PC-9 (cell line): ENCODE data around the gene UVRAG. TPM values are rescaled to one million over a fixed set of nuclear protein-coding genes. Genes with fewer than 3 reads are reported as not detected.
A peak's percentile ranks its signal among the peaks of the same experiment; 100 is the strongest.

Source experiments
- BruUV-seq: library from RNA; stranded (reverse); fragments of 400-500 nt; replicated peaks from 2 replicates; lab custom pipeline; 2021; lab: Mats Ljungman, UMichigan
- CTCF ChIA-PET: fragments of 300-600 bp; sonication (Branson Sonifier 250); formaldehyde crosslinking; loops from one replicate; lab custom pipeline; 2022; ENCODE audit warnings: antibody characterized with exemption; lab: Charles Lee
- POLR2A ChIA-PET: fragments of 300-600 bp; sonication (Branson Sonifier 250); formaldehyde crosslinking; loops from one replicate; lab custom pipeline; 2022; ENCODE audit warnings: antibody characterized with exemption; ENCODE audit not compliant: unreplicated experiment; lab: Charles Lee
- DNase-seq, 2 experiments: peaks; one replicate each; pipeline versions ENCODE4 v3.0.0 to v3.0.0-alpha.2; 2015 to 2022; ENCODE audit warnings: mixed read lengths in 1 of 2
- H2AFZ ChIP-seq: fragments of 200-600 bp; sonication (generic); 2 replicates; pipeline ENCODE4 v1.8.1; 2017; ENCODE audit warnings: antibody characterized with exemption
- H3F3A ChIP-seq: fragments of 200-600 bp; sonication (generic); 2 replicates; pipeline ENCODE4 v1.8.1; 2017; ENCODE audit warnings: antibody characterized with exemption, mild to moderate bottlenecking, low read depth; ENCODE audit not compliant: insufficient read depth
- H3K27ac ChIP-seq: fragments of 200-600 bp; sonication (generic); 2 replicates; pipeline ENCODE4 v1.6.1; 2016; ENCODE audit warnings: mixed run types
- H3K27me3 ChIP-seq: fragments of 200-600 bp; sonication (generic); 2 replicates; pipeline ENCODE4 v1.6.1; 2016; ENCODE audit warnings: low read depth, mixed run types; ENCODE audit not compliant: insufficient read depth
- H3K36me3 ChIP-seq: fragments of 200-600 bp; sonication (generic); 2 replicates; pipeline ENCODE4 v1.6.1; 2016; ENCODE audit warnings: low read depth, mixed run types
- H3K4me1 ChIP-seq: fragments of 200-600 bp; sonication (generic); replicated peaks from 2 replicates; pipeline ENCODE4 v1.6.1; 2016; ENCODE audit warnings: mixed run types; ENCODE audit not compliant: insufficient read depth
- H3K4me2 ChIP-seq: fragments of 200-600 bp; sonication (generic); 2 replicates; pipeline ENCODE4 v1.6.1; 2017; ENCODE audit warnings: mixed run types
- H3K4me3 ChIP-seq: fragments of 200-600 bp; sonication (generic); 2 replicates; pipeline ENCODE4 v1.6.1; 2016; ENCODE audit warnings: mixed run types
- H3K79me2 ChIP-seq: fragments of 200-600 bp; sonication (generic); 2 replicates; pipeline ENCODE4 v1.6.1; 2017; ENCODE audit warnings: low read depth, mixed run types
- H3K9me2 ChIP-seq: fragments of 200-600 bp; sonication (generic); 2 replicates; pipeline ENCODE4 v1.8.1; 2017; ENCODE audit warnings: mild to moderate bottlenecking; ENCODE audit not compliant: insufficient read depth
- H3K9me3 ChIP-seq: fragments of 200-600 bp; sonication (generic); 2 replicates; pipeline ENCODE4 v1.8.1; 2016; ENCODE audit warnings: low read depth; ENCODE audit not compliant: insufficient read depth
- H4K20me1 ChIP-seq: fragments of 200-600 bp; sonication (generic); 2 replicates; pipeline ENCODE4 v1.8.1; 2017; ENCODE audit not compliant: insufficient read depth
- EZH2 ChIP-seq: fragments of 200-600 bp; sonication (generic); IDR thresholded peaks from 2 replicates; pipeline ENCODE4 v1.8.0; 2017; ENCODE audit warnings: antibody characterized with exemption, low read depth
- intact Hi-C: fragments of 100-400 bp; cut with micrococcal nuclease; formaldehyde crosslinking; loops from one replicate; pipeline ENCODE4 v1.10.0; 2022; ENCODE audit not compliant: unreplicated experiment
- total RNA-seq: library from RNA; stranded (reverse); gene quantifications from 2 replicates; pipeline ENCODE4 v1.2.3, GENCODE V29; 2021
- TF ChIP-seq, protein P1 (sequence below): fragments of 200-600 bp; sonication (generic); conservative IDR thresholded peaks from 2 replicates; pipeline ENCODE4 v1.6.1; 2017; ENCODE audit warnings: mixed run types, antibody characterized with exemption, mild to moderate bottlenecking, moderate library complexity

The UVRAG gene
- total RNA-seq, 1 experiment from 2014 or later = 20.4 TPM

DNA sequence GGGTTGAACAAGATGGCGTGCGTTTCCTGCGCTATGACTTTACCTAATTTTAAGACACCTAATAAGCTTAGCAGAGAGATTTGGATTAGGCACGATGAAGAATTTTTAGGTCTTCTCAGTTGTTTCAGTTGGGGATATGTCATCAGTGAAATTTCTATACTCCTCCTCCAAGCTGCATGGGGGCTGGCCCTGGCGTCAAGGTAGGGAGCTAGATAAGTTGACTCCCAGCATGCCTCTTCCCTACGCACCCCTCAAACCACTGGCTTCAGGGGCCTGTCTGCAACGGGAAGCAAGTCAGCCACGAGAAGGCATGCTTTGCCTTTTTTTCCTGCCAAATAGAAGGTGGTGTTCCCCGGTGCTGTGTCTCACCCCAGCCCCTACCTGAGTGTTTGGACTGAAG lies 33.2 kb upstream of the UVRAG start:
- H3K4me2 ChIP-seq = no peak overlapping the region
- TF ChIP-seq EZH2 = no peak
- TF ChIP-seq, protein P1, sequence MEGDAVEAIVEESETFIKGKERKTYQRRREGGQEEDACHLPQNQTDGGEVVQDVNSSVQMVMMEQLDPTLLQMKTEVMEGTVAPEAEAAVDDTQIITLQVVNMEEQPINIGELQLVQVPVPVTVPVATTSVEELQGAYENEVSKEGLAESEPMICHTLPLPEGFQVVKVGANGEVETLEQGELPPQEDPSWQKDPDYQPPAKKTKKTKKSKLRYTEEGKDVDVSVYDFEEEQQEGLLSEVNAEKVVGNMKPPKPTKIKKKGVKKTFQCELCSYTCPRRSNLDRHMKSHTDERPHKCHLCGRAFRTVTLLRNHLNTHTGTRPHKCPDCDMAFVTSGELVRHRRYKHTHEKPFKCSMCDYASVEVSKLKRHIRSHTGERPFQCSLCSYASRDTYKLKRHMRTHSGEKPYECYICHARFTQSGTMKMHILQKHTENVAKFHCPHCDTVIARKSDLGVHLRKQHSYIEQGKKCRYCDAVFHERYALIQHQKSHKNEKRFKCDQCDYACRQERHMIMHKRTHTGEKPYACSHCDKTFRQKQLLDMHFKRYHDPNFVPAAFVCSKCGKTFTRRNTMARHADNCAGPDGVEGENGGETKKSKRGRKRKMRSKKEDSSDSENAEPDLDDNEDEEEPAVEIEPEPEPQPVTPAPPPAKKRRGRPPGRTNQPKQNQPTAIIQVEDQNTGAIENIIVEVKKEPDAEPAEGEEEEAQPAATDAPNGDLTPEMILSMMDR = no peak
- no peaks in the 10 kb centered on the region for H3K27me3 ChIP-seq
- H3K9me3 ChIP-seq = no peaks in the 10 kb centered on the region
- peak overlapping the region; percentile 68 for H3K27ac ChIP-seq
- no peaks in the 10 kb centered on the region for H4K20me1 ChIP-seq
- peaks cover 50% of the 10 kb centered on the region for H3K4me1 ChIP-seq
- no peak overlapping the region for H2AFZ ChIP-seq
- no peak for DNase-seq
- H3K36me3 ChIP-seq = no peaks in the 10 kb centered on the region
- no TSS peak for BruUV-seq
- no peak overlapping the region for H3K4me3 ChIP-seq
- CTCF ChIA-PET = interaction anchor here (0.6 kb wide), 1 partner anchor 198 kb away, joined by 4 read pairs; no protein-coding TSS in a partner anchor
- H3F3A ChIP-seq = peaks cover 23% of the 10 kb centered on the region
- H3K79me2 ChIP-seq = 0 out of 2 replicates have a peak, but pooled peaks cover 6% of the 10 kb centered on the region
- no peaks in the 10 kb centered on the region for H3K9me2 ChIP-seq
- intact Hi-C loops = no loop called here
- POLR2A ChIA-PET = no interaction called here

DNA sequence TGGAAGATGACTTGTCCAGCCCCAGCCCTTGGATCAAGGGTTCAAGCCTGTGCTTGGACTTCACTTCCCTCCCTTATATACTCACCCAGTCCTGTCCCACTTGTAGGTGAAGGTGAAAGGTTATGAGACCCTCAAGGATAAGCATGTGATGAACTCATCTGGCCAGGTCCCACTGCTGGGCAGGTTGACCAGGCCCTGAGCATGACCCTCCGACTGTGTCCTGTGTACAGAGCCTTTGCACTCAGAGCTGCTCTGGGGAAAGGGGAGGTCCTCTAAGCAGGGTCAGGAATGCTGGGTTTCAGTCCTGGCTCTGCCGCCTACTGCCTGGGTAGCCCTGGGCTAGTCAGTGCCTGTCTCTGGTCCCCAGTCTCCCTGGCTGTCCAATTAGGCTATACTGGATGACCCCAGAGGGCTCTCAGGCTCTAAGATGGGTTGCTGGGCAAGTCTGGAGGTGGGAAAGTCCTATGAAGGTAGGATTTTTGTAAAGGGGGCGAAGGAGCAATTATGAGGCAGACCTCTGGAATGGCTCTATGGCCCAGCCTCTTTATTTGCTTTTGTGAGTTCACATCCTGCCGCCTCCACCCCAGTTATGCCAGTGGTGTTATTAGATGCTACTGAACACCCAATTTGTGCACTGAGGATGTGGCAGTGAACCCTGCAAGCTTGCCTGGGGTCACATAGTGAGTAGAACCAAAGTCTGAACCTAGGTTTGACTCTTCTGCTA lies 32.3 kb upstream of the UVRAG start:
- intact Hi-C loops = no loop called here
- Histone ChIP-seq H3K4me2 (peak overlapping the region; percentile 49), H3K9me3 (no peaks in the 10 kb centered on the region), H3K79me2 (0 out of 2 replicates have a peak, but pooled peaks cover 6% of the 10 kb centered on the region), H3K36me3 (no peaks in the 10 kb centered on the region), H3K27ac (peak overlapping the region; percentile 68), H2AFZ (no peak overlapping the region), H3K4me3 (no peak overlapping the region), H3K4me1 (peaks cover 44% of the 10 kb centered on the region), H3K27me3 (no peaks in the 10 kb centered on the region), H4K20me1 (no peaks in the 10 kb centered on the region), H3K9me2 (no peaks in the 10 kb centered on the region), H3F3A (peaks cover 23% of the 10 kb centered on the region)
- peak in 1 of 2 experiments; percentile 76 for DNase-seq
- TF ChIP-seq EZH2 = no peak
- TF ChIP-seq, protein P1 = no peak
- no TSS peak for BruUV-seq
- CTCF ChIA-PET = no interaction called here
- POLR2A ChIA-PET = no interaction called here

DNA sequence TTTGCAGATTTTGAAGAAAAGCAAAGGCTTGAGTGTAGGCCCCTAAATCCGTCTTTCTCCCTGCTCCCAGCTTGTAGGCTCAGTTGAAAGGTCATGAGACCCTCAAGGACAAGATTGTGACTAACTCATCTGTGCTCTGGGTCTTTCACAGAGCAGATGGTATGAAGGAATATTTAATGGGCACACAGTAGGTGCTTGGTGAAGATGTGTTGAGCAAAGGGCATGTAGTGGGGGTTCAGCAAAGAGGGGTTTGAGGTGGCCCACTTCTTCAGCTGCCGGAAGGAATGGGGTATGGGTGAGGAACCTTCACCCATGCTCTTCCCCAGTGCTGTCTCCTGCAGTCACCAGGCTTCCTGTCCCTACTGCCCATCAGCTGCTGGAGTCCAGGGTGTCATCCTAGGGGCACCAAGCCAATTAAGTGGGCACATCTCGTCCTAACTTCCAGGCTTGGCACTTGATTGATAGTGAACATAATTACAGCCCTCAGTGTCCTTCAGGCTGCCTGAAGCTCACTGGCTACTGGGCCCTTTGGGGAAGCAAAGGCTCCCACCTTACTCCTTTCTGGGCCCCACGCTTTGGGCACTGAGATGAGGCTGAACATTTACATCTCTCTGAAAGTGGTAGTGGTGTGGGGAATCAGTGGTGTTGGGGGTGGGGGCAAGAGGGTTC lies 31.5 kb upstream of the UVRAG start:
- peak overlapping the region; percentile 49 for H3K4me2 ChIP-seq
- CTCF ChIA-PET = no interaction called here
- BruUV-seq = no TSS peak

More for the DNA sequence above, 31.5 kb upstream of the UVRAG start:
- Histone ChIP-seq H2AFZ (no peak overlapping the region), H3K9me3 (no peaks in the 10 kb centered on the region), H3F3A (peaks cover 23% of the 10 kb centered on the region), H4K20me1 (no peaks in the 10 kb centered on the region), H3K27ac (peak overlapping the region; percentile 68), H3K9me2 (no peaks in the 10 kb centered on the region), H3K27me3 (no peaks in the 10 kb centered on the region), H3K4me3 (no peak overlapping the region), H3K79me2 (0 out of 2 replicates have a peak, but pooled peaks cover 6% of the 10 kb centered on the region), H3K36me3 (0 out of 2 replicates have a peak, but pooled peaks cover 6% of the 10 kb centered on the region), H3K4me1 (peaks cover 35% of the 10 kb centered on the region)
- DNase-seq = no peak
- intact Hi-C loops = no loop called here
- TF ChIP-seq EZH2 = no peak
- TF ChIP-seq, protein P1 = no peak
- POLR2A ChIA-PET = no interaction called here
